GM18517 (cell line): ENCODE results near the gene CAPN10.

Source experiments
- ATAC-seq: cut with Tn5 transposase; IDR thresholded peaks from one replicate; pipeline ENCODE4 v1.9.1; 2021; ENCODE audit warnings: mild to moderate bottlenecking, moderate library complexity; ENCODE audit not compliant: unreplicated experiment

CAPN10 gene

DNA sequence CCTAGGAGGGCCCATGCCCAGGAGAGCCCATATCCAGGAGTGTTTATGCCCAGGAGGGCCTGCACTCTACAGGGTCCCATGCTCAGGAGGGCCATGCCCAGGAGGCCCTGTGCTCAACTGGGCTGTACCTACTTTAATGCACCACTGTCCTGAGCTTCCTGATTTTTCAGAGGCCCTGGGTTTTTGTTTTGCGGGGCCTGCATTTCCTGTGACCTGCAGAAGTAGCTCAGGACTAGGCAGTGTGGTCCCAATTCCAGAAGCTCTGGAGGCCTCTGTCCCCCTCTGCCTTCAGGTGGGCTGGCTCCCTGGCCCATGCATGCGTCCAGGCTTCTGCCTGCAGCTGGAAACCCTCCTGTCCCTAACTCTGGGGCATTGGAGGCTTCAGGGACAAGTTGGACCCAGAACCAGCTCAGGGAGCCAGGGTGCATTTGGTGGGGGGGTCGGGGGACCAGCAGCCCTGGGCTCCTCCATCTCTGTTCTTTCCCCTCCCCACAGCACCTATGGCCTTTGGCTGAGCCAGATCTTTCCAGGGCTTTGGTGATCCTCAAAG is 49.5 kb downstream of the CAPN10 start:
- no peak for ATAC-seq

DNA sequence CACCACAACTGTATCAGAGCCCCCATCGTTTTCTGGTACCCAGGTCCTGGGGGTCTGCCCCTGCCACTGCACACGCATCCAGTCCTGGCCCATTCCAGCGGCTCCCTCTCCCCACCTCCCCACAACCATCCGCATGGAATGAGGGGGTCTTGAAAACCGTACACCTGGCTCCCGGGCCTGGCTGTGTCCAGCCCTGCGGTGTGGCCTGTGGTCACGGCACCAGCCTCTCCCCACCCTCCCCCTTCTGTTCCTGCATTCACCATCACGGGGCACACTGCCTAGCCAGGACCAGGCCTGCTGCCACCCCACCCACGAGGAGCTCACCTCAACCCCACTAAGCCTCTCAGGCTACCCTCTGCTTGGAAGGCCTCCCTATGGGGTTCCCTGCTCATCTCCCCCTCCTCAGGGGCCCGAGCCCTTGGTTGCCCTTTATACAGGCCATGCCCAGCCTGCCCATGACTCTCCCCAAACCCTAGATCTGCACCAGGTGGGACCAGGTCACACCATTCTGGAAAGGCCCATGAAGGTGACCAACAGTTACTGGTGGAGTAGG is 50.1 kb downstream of the CAPN10 start:
- no peak for ATAC-seq

DNA sequence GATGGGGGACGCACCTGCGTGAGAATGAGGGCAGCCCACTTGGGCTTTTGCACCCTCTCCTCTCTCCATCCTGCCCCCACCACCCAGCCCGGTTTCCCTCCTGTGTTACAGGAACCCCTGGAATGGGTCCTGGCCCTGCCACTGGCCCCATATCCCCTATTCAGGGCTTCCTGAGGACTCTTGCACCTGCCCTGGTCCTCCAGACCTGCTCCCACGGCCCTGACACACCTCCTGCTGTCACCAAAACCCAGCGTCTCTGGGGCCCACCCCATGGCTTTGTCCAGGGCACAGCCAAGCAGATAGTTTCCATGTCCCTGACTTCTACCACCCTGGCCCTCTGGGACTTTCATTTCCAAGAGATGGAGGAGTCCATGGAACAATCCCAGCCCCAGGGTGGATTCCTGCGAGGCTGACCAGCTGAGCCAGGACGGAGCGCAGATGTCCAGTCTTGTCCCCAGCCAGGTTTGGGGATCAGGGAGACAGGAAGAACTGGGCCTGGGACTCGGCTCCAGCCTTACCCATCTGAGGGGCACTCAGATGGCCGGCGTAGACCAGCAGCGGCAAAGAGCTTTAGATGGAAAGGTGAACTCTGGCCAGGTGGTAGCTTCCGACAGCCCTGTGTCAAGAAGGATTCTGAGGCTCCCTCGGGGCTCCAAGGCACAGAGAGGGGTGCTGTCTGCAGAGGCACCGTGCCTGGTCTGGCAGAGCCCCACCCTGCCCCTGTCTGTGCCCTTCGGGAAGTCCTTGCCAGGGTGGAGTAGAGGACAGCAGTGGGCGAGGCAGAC is 50.8 kb downstream of the CAPN10 start:
- no peak for ATAC-seq

DNA sequence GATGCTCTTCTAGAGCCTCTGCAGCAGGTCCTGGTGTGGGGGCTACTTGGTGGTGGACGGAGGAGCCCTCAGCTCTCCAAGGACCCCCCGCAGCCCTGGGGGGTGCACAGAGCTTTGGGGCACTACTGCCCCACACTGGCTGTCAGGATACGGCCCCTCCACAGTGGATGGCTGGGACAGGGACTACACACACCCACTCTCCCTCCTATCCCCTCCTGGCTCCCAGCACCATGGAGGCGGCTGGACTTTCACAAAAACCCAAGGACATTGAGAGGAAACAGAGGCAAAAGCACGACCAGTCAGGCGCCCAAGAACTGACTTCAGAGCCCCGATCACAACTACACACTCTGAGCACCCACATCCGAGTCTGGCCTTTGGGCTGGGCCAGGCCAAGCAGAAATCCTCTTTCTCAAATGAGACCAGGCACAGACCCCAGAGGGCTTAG is 51.4 kb downstream of the CAPN10 start:
- ATAC-seq, result no peak

DNA sequence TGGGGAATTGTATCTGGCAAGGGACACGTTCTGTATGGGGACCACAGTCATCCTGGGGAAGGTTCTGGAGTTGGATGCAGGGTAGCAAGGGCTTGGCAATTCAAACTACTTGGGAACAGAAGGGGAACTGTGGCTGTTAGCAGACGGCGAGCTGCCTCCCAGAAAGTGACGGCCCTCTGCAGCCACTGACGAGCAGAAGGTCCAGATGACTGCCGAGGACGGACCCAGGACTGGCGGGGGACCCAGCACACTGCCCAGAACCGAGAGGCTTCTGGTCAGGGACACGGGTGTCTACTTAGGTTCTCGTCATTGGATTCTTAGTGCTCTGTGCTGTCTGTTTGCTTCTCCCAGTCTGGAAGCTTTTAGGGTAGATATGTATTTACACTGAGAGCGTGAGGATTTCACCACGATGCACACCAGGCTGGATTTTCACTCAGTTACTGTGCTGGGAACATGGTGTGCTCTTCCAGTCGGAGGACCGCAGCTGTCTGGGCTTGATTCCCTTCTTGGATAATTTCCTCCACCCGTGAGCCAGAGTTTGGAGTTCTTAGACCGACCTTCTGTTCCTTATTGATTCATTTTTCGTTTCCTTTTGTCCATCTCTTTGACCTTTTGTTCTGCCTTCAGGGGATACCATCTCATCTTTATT is 52.1 kb downstream of the CAPN10 start:
- no peak for ATAC-seq

DNA sequence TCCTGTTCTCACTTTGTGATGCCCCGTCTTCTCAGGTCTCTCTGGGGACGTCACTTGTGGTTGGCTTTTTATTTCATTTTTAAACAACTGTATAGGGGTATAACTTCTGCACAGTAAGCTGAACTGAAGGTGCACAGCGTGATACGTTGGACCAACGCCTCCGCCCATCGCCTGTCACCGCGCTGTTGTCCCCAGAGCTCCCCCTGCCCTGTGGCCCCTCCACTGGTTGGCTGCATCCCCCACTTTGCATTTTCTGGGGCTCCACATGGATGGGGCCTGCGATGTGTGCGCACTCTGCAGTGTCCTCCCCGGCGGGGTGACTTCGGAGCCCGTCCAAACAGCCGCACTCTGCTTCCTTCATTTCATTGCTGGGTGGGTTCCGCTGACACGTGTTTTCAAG is 53.0 kb downstream of the CAPN10 start:
- no peak for ATAC-seq

DNA sequence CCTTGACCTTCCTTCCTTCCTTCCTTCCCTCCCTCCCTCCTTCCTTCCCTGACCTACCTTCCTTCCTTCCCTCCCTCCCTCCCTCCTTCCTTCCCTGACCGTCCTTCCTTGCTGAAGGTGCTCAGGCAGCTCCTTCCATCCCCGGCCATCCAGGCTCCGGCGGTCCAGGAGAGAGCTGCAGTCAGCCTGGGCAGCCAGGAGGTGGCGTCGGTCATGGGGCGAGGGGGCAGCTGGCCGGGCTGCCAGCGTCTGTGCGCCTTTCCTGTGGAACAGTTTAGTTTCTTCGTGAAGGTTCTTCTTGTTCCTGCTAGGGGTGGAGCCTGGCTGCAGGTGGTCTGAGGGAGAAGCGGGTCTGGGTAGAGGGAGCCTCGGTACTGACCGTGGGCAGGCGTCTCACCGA is 54.4 kb downstream of the CAPN10 start:
- ATAC-seq, result no peak

DNA sequence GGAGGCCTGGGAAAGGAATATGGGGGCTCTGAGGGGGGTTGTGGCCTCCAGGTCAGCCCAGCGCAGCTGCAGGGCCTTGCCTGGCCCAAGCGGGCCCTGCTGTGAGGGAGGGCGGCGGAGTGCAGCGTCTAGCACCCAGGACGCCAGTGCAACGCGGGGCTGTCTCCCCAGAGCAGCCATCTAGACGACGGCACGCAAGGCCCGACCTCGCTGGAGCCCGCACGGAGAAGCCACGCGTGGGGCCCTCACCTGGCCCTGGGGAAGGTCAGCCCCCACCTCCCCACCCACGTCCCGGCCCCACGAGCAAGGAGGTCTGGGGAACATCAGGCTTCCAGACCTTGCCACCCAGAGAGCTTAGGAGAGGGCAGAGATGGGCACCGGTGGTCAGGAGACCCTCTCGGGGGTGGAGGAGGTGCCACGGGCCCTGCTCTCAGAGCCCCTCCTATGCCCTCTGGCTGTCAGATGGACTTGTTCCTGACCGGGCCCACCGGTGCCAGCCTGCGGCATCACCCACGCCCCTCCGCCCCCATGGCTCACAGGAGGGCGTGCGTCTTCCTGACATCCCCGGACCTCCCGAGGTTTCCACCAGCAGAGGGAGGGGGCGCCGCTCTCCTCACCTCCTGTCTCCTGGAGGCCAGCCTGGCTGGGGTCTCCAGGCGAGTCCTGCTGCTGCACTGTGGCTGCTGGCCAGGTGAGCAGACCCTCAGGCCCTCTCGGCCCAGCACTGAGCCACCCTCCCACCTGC is 55.7 kb downstream of the CAPN10 start:
- no peak for ATAC-seq

DNA sequence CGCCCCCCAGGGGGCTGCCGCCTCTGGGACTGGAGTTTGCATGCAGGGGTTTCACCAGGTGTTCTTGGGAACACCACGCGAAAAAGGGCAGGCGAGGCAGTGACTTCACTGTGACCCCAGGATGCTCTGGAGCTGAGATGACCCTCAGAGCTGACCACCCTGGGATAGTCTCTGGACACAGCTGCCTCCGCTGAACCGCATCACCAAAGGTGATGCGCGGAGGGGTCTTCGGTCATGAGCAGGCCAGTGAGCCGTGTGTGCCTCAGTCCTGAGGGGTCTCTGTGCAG is 56.2 kb downstream of the CAPN10 start:
- ATAC-seq, result no peak

DNA sequence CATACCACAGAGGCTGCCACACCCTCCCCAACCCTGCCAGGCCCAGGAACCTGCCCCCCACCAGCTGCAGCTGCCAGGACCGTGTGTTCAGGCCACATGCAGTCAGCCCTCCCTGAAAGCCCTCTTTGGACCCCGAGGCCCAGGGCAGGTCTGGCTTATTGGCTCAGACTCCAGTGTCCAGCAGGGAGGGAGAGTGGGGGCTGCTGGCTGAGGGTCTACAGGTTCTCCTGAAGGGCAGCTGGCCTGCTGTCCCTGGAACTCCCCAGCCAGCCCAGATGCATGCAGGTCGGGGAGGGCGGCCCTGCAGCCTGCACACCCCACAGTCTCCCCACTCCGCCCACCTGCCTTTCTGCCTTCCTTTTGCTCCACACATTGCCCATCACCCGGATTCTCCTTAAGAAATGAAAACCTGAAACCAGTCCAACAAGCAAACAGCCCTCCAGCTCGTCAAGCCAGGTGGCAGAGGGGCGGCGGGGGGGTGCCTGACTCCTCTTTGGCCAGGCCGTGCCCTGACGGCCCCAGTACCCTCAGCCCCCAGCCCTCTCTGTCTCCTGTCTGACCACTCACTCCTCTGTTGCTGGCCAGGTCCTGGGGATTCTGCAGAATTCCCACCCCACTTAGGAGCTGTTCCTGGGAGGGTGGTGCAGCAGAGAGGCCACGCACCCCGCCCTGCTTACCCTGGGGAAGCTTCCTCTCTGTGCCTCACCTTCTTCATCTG is 56.7 kb downstream of the CAPN10 start:
- ATAC-seq, result no peak

DNA sequence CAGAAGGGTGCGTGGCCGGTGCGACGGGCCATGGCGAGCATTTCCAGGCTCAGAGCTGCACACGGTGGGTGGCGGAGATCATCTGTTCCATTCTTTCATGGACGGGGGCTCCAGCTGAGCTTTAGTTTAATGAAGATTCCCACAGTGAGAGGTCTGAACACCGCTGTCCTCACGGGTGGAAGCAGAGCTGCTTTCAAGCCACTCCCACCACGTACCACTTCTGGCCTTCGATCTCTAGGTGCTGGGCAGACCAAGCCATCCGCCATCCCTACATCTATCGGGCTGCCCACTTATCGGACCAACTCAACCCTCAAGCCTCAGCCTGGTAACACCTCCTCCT is 57.2 kb downstream of the CAPN10 start:
- no peak for ATAC-seq

DNA sequence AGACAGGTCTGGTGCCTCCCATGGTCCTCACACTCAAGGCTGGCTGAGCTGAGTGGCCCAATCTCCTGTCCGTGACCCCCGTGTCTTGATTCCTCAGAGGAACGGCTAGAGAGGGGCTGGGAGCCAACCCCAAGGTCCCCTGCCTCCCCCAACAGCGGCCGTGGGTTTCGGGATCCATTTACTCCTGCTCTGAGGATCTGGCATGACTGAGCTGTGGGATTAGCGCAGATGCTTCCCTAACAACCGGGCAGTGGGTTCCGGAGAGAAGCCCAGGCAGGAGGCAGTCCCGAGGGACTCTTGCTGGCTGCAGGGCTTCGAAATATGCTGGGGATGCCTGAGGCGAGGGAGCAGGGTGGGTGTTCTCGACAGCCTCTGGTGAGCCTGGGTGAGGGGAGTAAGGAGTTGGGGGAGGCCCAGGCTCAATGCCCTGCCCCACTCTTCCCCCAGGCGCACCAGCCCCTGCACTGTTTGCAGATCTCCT is 57.7 kb downstream of the CAPN10 start:
- ATAC-seq, result no peak

DNA sequence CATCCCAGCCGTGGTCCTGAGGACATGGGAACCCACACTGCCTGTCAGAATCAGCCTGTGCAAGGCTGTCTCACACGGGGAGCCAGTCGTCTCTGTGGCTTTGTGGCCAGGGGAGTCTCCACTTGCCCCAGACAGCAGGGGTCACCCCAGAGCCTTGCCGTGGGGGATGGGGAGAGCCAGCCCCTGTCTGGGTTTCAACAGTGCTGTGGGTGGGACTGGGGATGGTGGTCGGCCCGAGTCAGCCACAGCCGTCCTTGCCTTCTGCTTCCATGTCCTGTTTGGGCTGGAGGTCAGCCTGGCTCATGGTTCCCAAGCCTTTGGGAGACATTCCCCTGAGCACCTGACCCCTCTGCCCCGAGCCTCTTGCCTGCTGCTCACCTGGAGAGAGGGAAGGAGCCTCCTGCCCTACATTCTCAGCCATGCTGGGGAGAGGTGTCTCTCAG is 58.3 kb downstream of the CAPN10 start:
- ATAC-seq, result no peak

DNA sequence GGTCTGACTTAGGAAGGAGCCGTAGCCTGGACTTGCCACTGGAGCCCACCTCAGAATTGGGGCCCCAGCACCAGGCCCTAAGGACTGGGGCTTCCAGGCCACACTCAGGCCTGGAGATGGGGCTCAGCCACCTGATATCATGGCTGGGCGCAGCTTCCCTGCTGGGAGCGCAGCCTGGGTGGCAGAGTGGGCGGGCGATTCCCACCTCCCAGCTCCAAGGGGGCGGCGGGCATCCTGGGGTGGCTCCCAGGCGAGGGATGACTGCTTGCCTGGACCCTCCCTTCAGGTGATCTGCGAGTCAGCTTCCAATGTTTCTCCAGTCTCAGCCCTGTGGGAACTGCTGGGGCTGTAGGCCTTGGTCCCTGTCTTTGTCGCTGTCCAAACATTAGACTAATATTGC is 58.8 kb downstream of the CAPN10 start:
- ATAC-seq, result no peak

DNA sequence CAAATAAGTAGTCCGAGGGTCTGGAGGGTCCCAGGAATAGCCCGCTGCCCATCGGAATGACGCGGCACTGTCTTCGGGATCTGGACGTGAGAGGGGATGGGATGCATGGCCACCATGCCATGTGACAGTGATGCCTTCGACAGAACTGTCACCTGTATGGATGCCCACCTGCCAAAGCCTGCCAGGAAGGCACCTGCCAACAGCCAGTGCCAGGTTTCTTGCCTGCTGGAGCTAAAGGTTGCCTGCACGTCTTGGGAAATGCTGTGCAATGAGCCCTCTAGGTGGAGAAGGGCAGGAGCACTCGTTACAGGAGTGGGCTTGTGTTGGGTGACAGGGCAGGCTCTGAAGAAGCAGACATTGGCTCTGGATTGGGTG is 59.3 kb downstream of the CAPN10 start:
- ATAC-seq, result no peak

DNA sequence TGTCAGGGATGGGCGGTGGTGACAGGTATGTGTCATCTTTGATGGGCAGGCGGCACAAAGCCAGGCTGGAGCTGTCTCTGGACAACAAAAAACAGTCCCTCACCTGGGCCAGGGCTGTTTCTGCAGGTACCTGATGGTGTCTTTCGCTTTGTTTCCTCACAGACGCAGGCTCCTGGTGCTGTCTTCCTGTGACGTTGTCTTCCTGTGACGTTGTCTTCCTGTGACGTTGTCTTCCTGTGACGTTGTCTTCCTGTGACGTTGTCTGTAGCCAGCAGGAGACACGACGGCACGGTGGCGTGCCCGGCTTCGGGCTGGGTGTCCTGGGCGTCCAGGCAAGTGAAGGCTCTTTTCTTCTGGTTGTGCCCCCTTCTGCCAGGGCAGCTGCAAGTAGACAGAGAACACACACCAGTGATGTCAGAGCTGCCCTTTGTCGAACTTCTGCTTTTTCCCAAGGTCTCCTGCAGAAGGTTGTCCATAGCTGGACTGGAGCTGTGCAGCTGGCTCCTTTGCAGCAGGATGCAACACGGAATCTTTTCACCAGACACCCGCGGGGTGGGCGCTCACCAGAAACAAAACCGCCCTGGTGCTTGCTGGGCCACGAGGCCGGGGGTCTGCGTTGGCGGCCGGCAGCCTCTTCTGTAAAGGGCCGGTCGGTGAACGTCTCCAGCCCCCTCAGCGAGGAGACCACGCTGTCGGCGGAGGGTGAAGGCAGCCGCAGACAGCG is 59.8 kb downstream of the CAPN10 start:
- no peak for ATAC-seq

DNA sequence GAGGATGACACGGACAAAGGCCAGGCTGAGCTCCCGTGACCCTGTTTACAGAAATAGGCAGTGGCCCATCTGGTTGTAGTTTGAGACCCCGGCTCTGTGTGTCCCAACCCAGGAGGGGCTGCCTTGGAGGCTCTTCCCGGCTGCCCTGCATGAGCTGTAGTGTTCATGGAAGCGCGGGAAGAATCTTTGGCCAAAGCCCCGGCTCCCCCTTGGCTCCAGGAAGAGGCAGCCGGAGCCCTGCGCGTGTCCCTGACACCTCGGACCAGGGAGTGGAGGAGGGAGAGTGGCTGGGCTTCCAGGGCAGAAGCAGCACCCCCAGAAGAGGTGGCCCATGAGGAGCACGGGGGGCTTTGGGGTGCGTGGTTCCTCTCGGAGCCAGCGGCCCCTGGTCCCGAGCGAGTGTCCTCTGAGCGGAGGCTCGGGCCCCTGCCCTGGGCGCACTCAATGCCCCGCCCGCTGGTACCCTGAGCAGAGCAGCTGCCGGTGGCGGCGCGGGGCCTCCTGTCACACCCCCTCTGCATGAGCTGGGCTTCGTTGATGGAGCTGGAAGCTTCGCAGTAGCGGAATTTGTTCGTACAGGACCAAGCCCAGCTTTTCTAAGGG is 60.5 kb downstream of the CAPN10 start:
- ATAC-seq, result no peak

DNA sequence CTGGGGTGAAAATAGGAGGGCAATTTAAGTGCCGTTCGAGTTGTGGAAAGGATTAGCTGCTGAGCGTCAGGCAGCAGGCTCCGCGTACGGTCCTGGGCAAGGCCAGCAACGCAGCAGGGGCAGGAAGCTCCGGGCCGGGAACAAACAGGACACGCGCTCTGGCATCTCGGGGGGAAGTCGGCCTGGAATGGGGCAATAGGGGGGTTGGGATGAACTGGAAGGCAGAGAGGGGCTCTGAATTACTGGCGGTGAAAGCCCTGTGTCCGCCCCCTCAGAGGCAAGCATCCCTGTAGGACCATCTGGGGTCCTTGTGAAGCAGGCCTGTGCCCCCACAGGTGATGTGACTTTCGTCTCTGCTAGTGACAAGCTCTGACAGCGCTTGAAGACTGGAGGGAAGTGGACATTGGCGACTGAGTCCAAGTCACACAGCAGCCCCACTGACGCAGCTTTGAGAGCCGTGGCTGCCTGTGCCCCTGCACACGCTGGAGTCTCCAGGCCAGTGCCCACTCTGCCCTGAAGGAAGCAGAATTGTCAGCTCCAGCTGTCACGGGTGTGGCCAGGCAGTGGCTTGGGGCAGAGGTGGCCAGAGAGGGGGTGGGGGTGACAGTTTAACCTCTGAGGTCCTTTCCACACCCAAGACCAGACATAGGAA is 61.1 kb downstream of the CAPN10 start:
- ATAC-seq, result no peak

DNA sequence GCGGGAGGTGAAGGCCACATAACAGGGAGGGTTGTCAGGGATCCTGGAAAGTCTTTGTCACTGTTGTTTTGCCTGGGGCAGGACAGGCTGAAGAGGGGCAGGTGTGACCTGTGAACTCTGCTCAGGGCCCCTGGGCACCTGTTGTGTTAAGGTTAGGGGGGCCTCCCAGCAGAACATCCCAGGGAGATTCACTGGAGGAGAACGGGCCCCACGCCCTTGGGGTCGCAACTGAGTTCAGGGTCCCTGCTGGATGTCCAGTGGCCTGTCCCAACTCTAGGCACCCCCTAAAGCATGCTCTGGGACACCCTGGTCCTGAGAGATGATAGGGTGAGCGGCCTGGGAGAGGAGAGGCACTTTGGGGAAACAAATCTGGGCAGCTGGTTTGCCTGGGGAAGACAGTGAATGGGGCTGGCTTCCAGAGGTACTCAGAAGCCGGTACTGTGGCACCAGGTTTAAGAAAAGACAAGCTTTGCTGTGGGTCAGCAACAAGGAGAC is 61.7 kb downstream of the CAPN10 start:
- ATAC-seq, result no peak
